ENCODE data around the gene CD82. TPM values are rescaled to one million over a fixed set of nuclear protein-coding genes. Genes with fewer than 3 reads are reported as not detected.

The CD82 gene
- total RNA-seq, 6 experiments from 2014 or later = 18.9 to 69.4 (median 48.6) TPM

DNA sequence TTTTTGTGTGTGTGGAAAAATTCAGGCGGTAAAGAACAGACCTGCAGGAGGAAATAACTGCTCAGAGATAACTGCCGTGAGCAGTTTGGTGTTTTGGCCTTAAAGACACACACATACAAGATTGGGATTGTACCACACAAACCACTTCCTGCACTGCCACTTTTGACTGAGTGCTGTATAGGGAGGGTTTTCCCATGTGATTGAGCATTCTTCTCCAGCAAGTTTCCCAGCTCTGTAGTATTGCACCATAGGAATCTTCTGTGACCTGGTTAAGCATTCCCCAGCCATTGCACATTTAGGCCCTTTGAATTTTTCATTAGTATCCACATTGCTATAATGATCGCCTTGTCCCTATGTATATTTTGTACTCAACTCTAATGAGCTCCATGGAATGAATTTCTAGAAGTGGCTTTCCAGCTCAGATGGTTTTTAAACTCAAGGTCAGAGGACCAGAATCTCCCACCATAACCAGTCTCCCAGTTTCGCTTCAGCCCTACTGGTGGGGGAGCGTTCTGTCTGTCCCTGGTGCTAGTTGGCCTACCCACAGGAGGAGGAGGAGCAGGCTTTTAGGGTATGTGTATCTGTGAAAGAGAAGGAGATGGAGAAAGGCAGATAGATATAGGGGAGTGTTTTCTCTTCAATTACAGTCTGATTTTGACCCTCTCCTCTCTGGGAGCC is 9.3 kb downstream of the CD82 start:
- DNase-seq (peak in 1 of 3 donors; percentile 20), ATAC-seq (peak; percentile 5 to 71 (median 54))
- no peaks in the 10 kb centered on the region for H3K27me3 ChIP-seq
- H3K27ac ChIP-seq = no peak overlapping the region
- H3K4me3 ChIP-seq = no peak overlapping the region
- TF ChIP-seq, protein P1, sequence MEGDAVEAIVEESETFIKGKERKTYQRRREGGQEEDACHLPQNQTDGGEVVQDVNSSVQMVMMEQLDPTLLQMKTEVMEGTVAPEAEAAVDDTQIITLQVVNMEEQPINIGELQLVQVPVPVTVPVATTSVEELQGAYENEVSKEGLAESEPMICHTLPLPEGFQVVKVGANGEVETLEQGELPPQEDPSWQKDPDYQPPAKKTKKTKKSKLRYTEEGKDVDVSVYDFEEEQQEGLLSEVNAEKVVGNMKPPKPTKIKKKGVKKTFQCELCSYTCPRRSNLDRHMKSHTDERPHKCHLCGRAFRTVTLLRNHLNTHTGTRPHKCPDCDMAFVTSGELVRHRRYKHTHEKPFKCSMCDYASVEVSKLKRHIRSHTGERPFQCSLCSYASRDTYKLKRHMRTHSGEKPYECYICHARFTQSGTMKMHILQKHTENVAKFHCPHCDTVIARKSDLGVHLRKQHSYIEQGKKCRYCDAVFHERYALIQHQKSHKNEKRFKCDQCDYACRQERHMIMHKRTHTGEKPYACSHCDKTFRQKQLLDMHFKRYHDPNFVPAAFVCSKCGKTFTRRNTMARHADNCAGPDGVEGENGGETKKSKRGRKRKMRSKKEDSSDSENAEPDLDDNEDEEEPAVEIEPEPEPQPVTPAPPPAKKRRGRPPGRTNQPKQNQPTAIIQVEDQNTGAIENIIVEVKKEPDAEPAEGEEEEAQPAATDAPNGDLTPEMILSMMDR (IDR thresholded peaks at IDR 0.05) = no peak
- no peak for TF ChIP-seq POLR2A (IDR thresholded peaks at IDR 0.05)
- peaks cover 0 to 19% (median 0%) of the 10 kb centered on the region in 4 donors for H3K4me1 ChIP-seq
- WGBS (ENCODE audit: insufficient coverage, low coverage, low lambda C conversion rate, missing lambda C conversion rate) = 45% methylated on average over 3 of the region's 5 CpGs
- H3K36me3 ChIP-seq = no peaks in the 10 kb centered on the region
- intact Hi-C loops (cut with DNase I) = no loop called here
- no peaks in the 10 kb centered on the region for H3K9me3 ChIP-seq

- H3K27me3 ChIP-seq = no peaks in the 10 kb centered on the region
- peaks cover 0 to 19% (median 0%) of the 10 kb centered on the region in 4 donors for H3K4me1 ChIP-seq
- intact Hi-C loops (cut with DNase I) = no loop called here
- DNase-seq (peak in 2 of 3 donors; percentile 2 to 22), ATAC-seq (no peak)
- H3K4me3 ChIP-seq = no peak overlapping the region
- 93% methylated on average over 2 of the region's 2 CpGs for WGBS (ENCODE audit: insufficient coverage, low coverage, low lambda C conversion rate, missing lambda C conversion rate)
- H3K27ac ChIP-seq = no peak overlapping the region
- H3K36me3 ChIP-seq = no peaks in the 10 kb centered on the region
- no peak for TF ChIP-seq POLR2A (IDR thresholded peaks at IDR 0.05)
- TF ChIP-seq, protein P1 (IDR thresholded peaks at IDR 0.05) = no peak
- no peaks in the 10 kb centered on the region for H3K9me3 ChIP-seq
Measured at GRCh38 chr11:44575288-44575672, 9.8 kb downstream of the CD82 start.

- intact Hi-C loops (cut with DNase I) = no loop called here
- ATAC-seq = no peak
Measured at GRCh38 chr11:44575962-44576361, 10.5 kb downstream of the CD82 start.

GRCh38 chr11:44576656-44577055 is 11.2 kb downstream of the CD82 start:
- intact Hi-C loops (cut with DNase I) = no loop called here
- no peak for ATAC-seq
- 85% methylated on average over 3 of the region's 4 CpGs for WGBS (ENCODE audit: insufficient coverage, low coverage, low lambda C conversion rate, missing lambda C conversion rate)
- Histone ChIP-seq H3K36me3 (no peaks in the 10 kb centered on the region), H3K27me3 (no peaks in the 10 kb centered on the region), H3K4me3 (no peak overlapping the region), H3K27ac (no peak overlapping the region), H3K4me1 (peaks cover 0 to 17% (median 0%) of the 10 kb centered on the region in 4 donors), H3K9me3 (no peaks in the 10 kb centered on the region)
- TF ChIP-seq, protein P1 (IDR thresholded peaks at IDR 0.05) = no peak
- no peak for TF ChIP-seq POLR2A (IDR thresholded peaks at IDR 0.05)
- DNase-seq = no peak

More at GRCh38 chr11:44575962-44576361, 10.5 kb downstream of the CD82 start:
- Histone ChIP-seq H3K36me3 (no peaks in the 10 kb centered on the region), H3K4me1 (peaks cover 0 to 19% (median 0%) of the 10 kb centered on the region in 4 donors), H3K27me3 (no peaks in the 10 kb centered on the region), H3K4me3 (no peak overlapping the region), H3K27ac (no peak overlapping the region), H3K9me3 (no peaks in the 10 kb centered on the region)
- TF ChIP-seq POLR2A (IDR thresholded peaks at IDR 0.05) = no peak
- TF ChIP-seq, protein P1 (IDR thresholded peaks at IDR 0.05) = no peak
- WGBS (ENCODE audit: insufficient coverage, low coverage, low lambda C conversion rate, missing lambda C conversion rate) = 84% methylated on average over 5 of the region's 5 CpGs
- no peak for DNase-seq

All from right lobe of liver (tissue), 6 donors.